H9 (cell line): ENCODE results near the gene SLC38A11. TPM values are rescaled to one million over a fixed set of nuclear protein-coding genes. Genes with fewer than 3 reads are reported as not detected.
"Not testable (repeated sequence)": the region's sequence is repeated elsewhere in the genome, so short reads cannot be mapped to it uniquely, and the experiment has no call there.

Source experiments
- DNase-seq: peaks from one replicate; pipeline ENCODE4 v3.0.0-alpha.2; 2017
- H2AFZ ChIP-seq: one replicate; pipeline ENCODE4 v1.6.1; 2013; ENCODE audit warnings: mild to moderate bottlenecking, low read length, control low read depth, moderate library complexity
- H2AK5ac ChIP-seq: 2 replicates; pipeline ENCODE4 v1.6.1; 2013; ENCODE audit warnings: low read length, control low read depth, mixed read lengths; ENCODE audit not compliant: insufficient read length
- H2BK120ac ChIP-seq: one replicate; pipeline ENCODE4 v1.6.1; 2013; ENCODE audit warnings: low read depth, mild to moderate bottlenecking, low read length, control low read depth, inconsistent platforms; ENCODE audit not compliant: poor library complexity, severe bottlenecking
- H2BK12ac ChIP-seq: 2 replicates; pipeline ENCODE4 v1.6.1; 2013; ENCODE audit warnings: low read length, control low read depth, mixed read lengths, low read depth; ENCODE audit not compliant: insufficient read length
- H2BK15ac ChIP-seq: 2 replicates; pipeline ENCODE4 v1.6.1; 2013; ENCODE audit warnings: low read depth, low read length, control low read depth
- H2BK20ac ChIP-seq: one replicate; pipeline ENCODE4 v1.6.1; 2013; ENCODE audit warnings: low read depth, mild to moderate bottlenecking, low read length, control low read depth, inconsistent platforms; ENCODE audit not compliant: poor library complexity, severe bottlenecking
- H2BK5ac ChIP-seq: 2 replicates; pipeline ENCODE4 v1.6.1; 2013; ENCODE audit warnings: low read length, control low read depth, mixed read lengths; ENCODE audit not compliant: insufficient read length
- H3K14ac ChIP-seq: 2 replicates; pipeline ENCODE4 v1.6.1; 2013; ENCODE audit warnings: low read length, control low read depth; ENCODE audit not compliant: insufficient read depth
- H3K18ac ChIP-seq: 2 replicates; pipeline ENCODE4 v1.6.1; 2013; ENCODE audit warnings: low read depth, mild to moderate bottlenecking, mixed read lengths, low read length, control low read depth; ENCODE audit not compliant: insufficient read length
- H3K23ac ChIP-seq: 2 replicates; pipeline ENCODE4 v1.6.1; 2013; ENCODE audit warnings: low read length, control low read depth, mixed read lengths, low read depth; ENCODE audit not compliant: insufficient read length
- H3K23me2 ChIP-seq: 2 replicates; pipeline ENCODE4 v1.6.1; 2013; ENCODE audit warnings: low read depth, mild to moderate bottlenecking, mixed read lengths, low read length, control low read depth; ENCODE audit not compliant: insufficient read length, poor library complexity, severe bottlenecking
- H3K27ac ChIP-seq: 2 replicates; pipeline ENCODE4 v1.5.1; 2013; ENCODE audit warnings: low read length, control low read depth, mixed read lengths, low read depth; ENCODE audit not compliant: insufficient read length
- H3K27me3 ChIP-seq: 2 replicates; pipeline ENCODE4 v1.6.1; 2013; ENCODE audit warnings: low read length, control low read depth, inconsistent platforms; ENCODE audit not compliant: insufficient read depth
- H3K4ac ChIP-seq: 2 replicates; pipeline ENCODE4 v1.6.1; 2013; ENCODE audit warnings: low read depth, mild to moderate bottlenecking, control low read depth, inconsistent platforms, low read length, moderate library complexity
- H3K4me1 ChIP-seq: 2 replicates; pipeline ENCODE4 v1.6.1; 2013; ENCODE audit warnings: low read length, control low read depth, inconsistent platforms; ENCODE audit not compliant: insufficient read depth
- H3K4me2 ChIP-seq: 2 replicates; pipeline ENCODE4 v1.6.1; 2013; ENCODE audit warnings: low read length, control low read depth, mixed read lengths; ENCODE audit not compliant: insufficient read length, insufficient read depth
- H3K56ac ChIP-seq: 2 replicates; pipeline ENCODE4 v1.6.1; 2013; ENCODE audit warnings: low read depth, mild to moderate bottlenecking, mixed read lengths, low read length, control low read depth; ENCODE audit not compliant: insufficient read length
- H3K79me1 ChIP-seq: 2 replicates; pipeline ENCODE4 v1.6.1; 2013; ENCODE audit warnings: low read depth, mild to moderate bottlenecking, moderate library complexity, low read length, control low read depth, inconsistent platforms; ENCODE audit not compliant: insufficient read depth, poor library complexity, severe bottlenecking
- H3K79me2 ChIP-seq: 2 replicates; pipeline ENCODE4 v1.6.1; 2013; ENCODE audit warnings: low read length, control low read depth, inconsistent platforms; ENCODE audit not compliant: insufficient read depth
- H3K9ac ChIP-seq: 2 replicates; pipeline ENCODE4 v1.6.1; 2013; ENCODE audit warnings: low read length, control low read depth, mixed read lengths; ENCODE audit not compliant: insufficient read length; ENCODE audit errors: extremely low read depth
- H3K9me3 ChIP-seq: one replicate; pipeline ENCODE4 v1.6.1; 2013; ENCODE audit warnings: low read depth, low read length, inconsistent platforms; ENCODE audit not compliant: control insufficient read depth
- H3T11ph ChIP-seq: one replicate; pipeline ENCODE4 v1.6.1; 2013; ENCODE audit warnings: mild to moderate bottlenecking, low read length, control low read depth, inconsistent platforms
- H4K20me1 ChIP-seq: one replicate; pipeline ENCODE4 v1.6.1; 2013; ENCODE audit not compliant: control insufficient read depth, insufficient read length, insufficient read depth
- H4K5ac ChIP-seq: 2 replicates; pipeline ENCODE4 v1.6.1; 2013; ENCODE audit warnings: low read depth, mild to moderate bottlenecking, mixed read lengths, low read length, control low read depth; ENCODE audit not compliant: insufficient read length
- H4K8ac ChIP-seq: replicated peaks from 2 replicates; pipeline ENCODE4 v1.6.1; 2013; ENCODE audit warnings: low read length, control low read depth, mixed read lengths, low read depth; ENCODE audit not compliant: insufficient read length
- H4K91ac ChIP-seq: 2 replicates; pipeline ENCODE4 v1.6.1; 2013; ENCODE audit warnings: low read depth, mild to moderate bottlenecking, moderate library complexity, mixed read lengths, low read length, control low read depth; ENCODE audit not compliant: insufficient read length
- H3K27ac Mint-ChIP-seq, 3 experiments: 2 replicates in 2 of 3; 3 replicates in 1 of 3; pipeline ENCODE4 v1.8.0; 2020 to 2021; ENCODE audit warnings: mixed read lengths in 3 of 3, mild to moderate bottlenecking in 1 of 3, moderate library complexity in 1 of 3
- H3K27me3 Mint-ChIP-seq: 2 replicates; pipeline ENCODE4 v1.8.0; 2021; ENCODE audit warnings: low read depth, mild to moderate bottlenecking, moderate library complexity, mixed read lengths
- H3K36me3 Mint-ChIP-seq, 3 experiments: 2 replicates in 2 of 3; 3 replicates in 1 of 3; pipeline ENCODE4 v1.8.0; 2020 to 2021; ENCODE audit warnings: low read depth in 3 of 3, mixed read lengths in 3 of 3; ENCODE audit not compliant: insufficient read depth in 1 of 3
- H3K4me1 Mint-ChIP-seq, 2 experiments: 2 replicates each; pipeline ENCODE4 v1.8.0; 2020; ENCODE audit warnings: mixed read lengths in 2 of 2
- H3K4me3 Mint-ChIP-seq, 2 experiments: 2 replicates in 1 of 2; 3 replicates in 1 of 2; pipeline ENCODE4 v1.8.0; 2020 to 2021; ENCODE audit warnings: mild to moderate bottlenecking in 2 of 2, mixed read lengths in 2 of 2, moderate library complexity in 1 of 2
- H3K9me3 Mint-ChIP-seq, 2 experiments: 2 replicates in 1 of 2; 3 replicates in 1 of 2; pipeline ENCODE4 v1.8.0; 2020; ENCODE audit warnings: mild to moderate bottlenecking in 2 of 2, mixed read lengths in 2 of 2, moderate library complexity in 1 of 2
- CTCF ChIP-seq: fragments of 200-600 bp; sonication (generic); conservative IDR thresholded peaks from 3 replicates; pipeline ENCODE4 v1.8.0; 2021; ENCODE audit warnings: antibody characterized with exemption, mild to moderate bottlenecking
- WGBS: extraction: QIAGEN DNeasy Blood & Tissue Kit; methylation state at CpG from one replicate; pipeline ENCODE4 v1.1.7; 2013; ENCODE audit warnings: missing lambda C conversion rate, low lambda C conversion rate, mixed read lengths; ENCODE audit not compliant: insufficient read length; ENCODE audit errors: extremely low coverage; 5-methylcytosine and 5-hydroxymethylcytosine counted together
- total RNA-seq: library from RNA; stranded (reverse); gene quantifications from 2 replicates; pipeline ENCODE4 v1.2.1, GENCODE V29; 2021

Gene SLC38A11
- total RNA-seq, 1 experiment from 2014 or later = not detected

GRCh38 chr2:165002638-165003037 lies 47.3 kb upstream of the SLC38A11 start:
- H4K91ac ChIP-seq = no peak overlapping the region
- H3K9me3 ChIP-seq = no peaks in the 10 kb centered on the region
- no peak overlapping the region for H3K27ac ChIP-seq
- no peaks in the 10 kb centered on the region for H3K36me3 Mint-ChIP-seq
- no peaks in the 10 kb centered on the region for H3K4me1 ChIP-seq
- no peaks in the 10 kb centered on the region for H3K27me3 ChIP-seq
- H4K20me1 ChIP-seq = no peaks in the 10 kb centered on the region
- no CpG with 5 or more reads among the region's 1 CpG for WGBS
- no peaks in the 10 kb centered on the region for H3K79me2 ChIP-seq
- no peak overlapping the region for H2BK12ac ChIP-seq
- H3K9ac ChIP-seq = no peak overlapping the region
- no peak overlapping the region for H3K18ac ChIP-seq
- H2BK5ac ChIP-seq = no peak overlapping the region
- no peak for TF ChIP-seq CTCF
- no peaks in the 10 kb centered on the region; the same call in 1 of the 2 replicates for H3K27me3 Mint-ChIP-seq
- H2AK5ac ChIP-seq = no peak overlapping the region
- H2AFZ ChIP-seq = no peak overlapping the region
- no peak overlapping the region for H3K4me3 Mint-ChIP-seq
- H3K4me1 Mint-ChIP-seq = no peaks in the 10 kb centered on the region
- no peak overlapping the region for H3K14ac ChIP-seq
- no peak overlapping the region for H4K8ac ChIP-seq
- H4K5ac ChIP-seq = no peak overlapping the region
- H3K9me3 Mint-ChIP-seq = no peaks in the 10 kb centered on the region
- no peaks in the 10 kb centered on the region for H3K23me2 ChIP-seq
- no peak for DNase-seq
- H3K27ac Mint-ChIP-seq = no peak overlapping the region
- no peak overlapping the region for H3K4me2 ChIP-seq
- no peak overlapping the region for H2BK15ac ChIP-seq
- H3T11ph ChIP-seq = no peak overlapping the region
- H2BK20ac ChIP-seq = no peak overlapping the region
- H3K56ac ChIP-seq = no peak overlapping the region
- H3K4ac ChIP-seq = no peak overlapping the region
- H3K79me1 ChIP-seq = no peaks in the 10 kb centered on the region
- H3K23ac ChIP-seq = no peak overlapping the region
- no peak overlapping the region for H2BK120ac ChIP-seq

- not testable (repeated sequence) for H3K4me2 ChIP-seq, H2BK20ac ChIP-seq, H2AK5ac ChIP-seq, H4K8ac ChIP-seq, H3K27me3 ChIP-seq, H3K9me3 Mint-ChIP-seq, H3T11ph ChIP-seq, H2AFZ ChIP-seq, H3K27ac ChIP-seq, H3K23me2 ChIP-seq, H3K79me1 ChIP-seq, H3K4me1 ChIP-seq, H2BK12ac ChIP-seq, H3K27ac Mint-ChIP-seq, H4K5ac ChIP-seq, H3K79me2 ChIP-seq, H3K56ac ChIP-seq, H2BK5ac ChIP-seq, H3K23ac ChIP-seq, H3K9ac ChIP-seq, H4K20me1 ChIP-seq, H2BK15ac ChIP-seq, H3K9me3 ChIP-seq, H4K91ac ChIP-seq, H3K4me3 Mint-ChIP-seq, H3K36me3 Mint-ChIP-seq, H3K14ac ChIP-seq, H3K18ac ChIP-seq, DNase-seq, H2BK120ac ChIP-seq, H3K4ac ChIP-seq, H3K27me3 Mint-ChIP-seq
- peaks cover 2 to 12% of the 10 kb centered on the region in 2 experiments; a peak in 3 of 4 replicates for H3K4me1 Mint-ChIP-seq
- no CpG with 5 or more reads among the region's 43 CpGs for WGBS
Observed at GRCh38 chr2:164994664-164995299, 39.5 kb upstream of the SLC38A11 start.
